ENCODE results near the gene PAPSS2. TPM values are rescaled to one million over a fixed set of nuclear protein-coding genes. Genes with fewer than 3 reads are reported as not detected.
"Not testable (repeated sequence)": the region's sequence is repeated elsewhere in the genome, so short reads cannot be mapped to it uniquely, and the experiment has no call there.

PAPSS2 gene
- total RNA-seq, 2 experiments from 2014 or later, result 0.08 TPM; not detected in 1

DNA sequence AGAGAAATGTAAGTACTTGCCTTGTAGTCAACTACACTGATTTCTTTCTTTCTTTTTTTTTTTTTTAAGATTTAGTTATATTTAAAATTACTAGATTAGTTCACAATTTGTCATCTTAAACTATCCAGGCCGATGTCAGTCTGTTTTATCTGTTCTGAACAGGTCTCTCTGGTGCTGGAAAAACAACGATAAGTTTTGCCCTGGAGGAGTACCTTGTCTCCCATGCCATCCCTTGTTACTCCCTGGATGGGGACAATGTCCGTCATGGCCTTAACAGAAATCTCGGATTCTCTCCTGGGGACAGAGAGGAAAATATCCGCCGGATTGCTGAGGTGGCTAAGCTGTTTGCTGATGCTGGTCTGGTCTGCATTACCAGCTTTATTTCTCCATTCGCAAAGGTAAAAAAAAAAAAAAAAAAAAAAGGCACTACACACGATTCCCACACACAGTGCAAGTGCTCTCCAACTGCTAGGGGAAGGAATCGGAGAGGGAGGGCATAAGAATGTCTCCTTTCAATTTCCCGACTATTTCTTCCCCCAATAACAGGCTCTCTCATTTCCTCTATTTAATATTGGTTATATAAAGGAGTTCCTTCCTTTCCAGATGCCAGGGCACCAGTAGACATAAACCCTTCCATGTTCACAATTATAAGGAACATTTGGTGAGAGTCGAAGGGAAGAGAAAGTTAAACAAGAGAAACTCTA is 53.4 kb downstream of the PAPSS2 start:
- no peak overlapping the region for H3K4me3 Mint-ChIP-seq
- ChIA-PET CTCF (interaction anchor here (0.7 kb wide), 1 partner anchor 67 kb away, joined by 4 read pairs; no protein-coding TSS in a partner anchor), POLR2A (no interaction called here)
- no peaks in the 10 kb centered on the region for H3K36me3 Mint-ChIP-seq (ENCODE audit: low read depth)
- no peaks in the 10 kb centered on the region for H3K9me3 Mint-ChIP-seq
- DNase-seq, result no peak
- peaks cover 10% of the 10 kb centered on the region for H3K4me1 Mint-ChIP-seq
- H3K27me3 Mint-ChIP-seq, result peaks cover 4% of the 10 kb centered on the region
- H3K27ac Mint-ChIP-seq, result no peak overlapping the region

DNA sequence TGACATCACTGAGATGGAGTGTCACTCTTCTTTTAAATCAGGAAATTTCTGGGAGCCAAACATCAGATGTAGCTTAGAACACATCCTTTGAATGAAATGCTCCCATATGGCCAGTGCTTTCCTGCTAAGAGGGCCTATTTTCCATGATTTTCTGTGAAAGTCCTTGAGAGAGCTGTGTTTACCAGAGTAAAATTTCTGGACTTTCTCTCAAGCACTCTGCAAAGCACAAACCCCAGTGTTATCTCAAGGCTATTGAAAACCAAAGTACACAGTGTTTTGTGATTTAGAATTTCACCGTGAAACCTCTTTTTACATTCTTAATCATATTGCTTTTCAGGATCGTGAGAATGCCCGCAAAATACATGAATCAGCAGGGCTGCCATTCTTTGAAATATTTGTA is 54.0 kb downstream of the PAPSS2 start:
- Mint-ChIP-seq H3K36me3 (ENCODE audit: low read depth) (no peaks in the 10 kb centered on the region), H3K27ac (no peak overlapping the region), H3K4me3 (no peak overlapping the region), H3K27me3 (peaks cover 2% of the 10 kb centered on the region), H3K4me1 (peaks cover 10% of the 10 kb centered on the region), H3K9me3 (no peaks in the 10 kb centered on the region)
- ChIA-PET CTCF (no interaction called here), POLR2A (no interaction called here)
- DNase-seq, result no peak

DNA sequence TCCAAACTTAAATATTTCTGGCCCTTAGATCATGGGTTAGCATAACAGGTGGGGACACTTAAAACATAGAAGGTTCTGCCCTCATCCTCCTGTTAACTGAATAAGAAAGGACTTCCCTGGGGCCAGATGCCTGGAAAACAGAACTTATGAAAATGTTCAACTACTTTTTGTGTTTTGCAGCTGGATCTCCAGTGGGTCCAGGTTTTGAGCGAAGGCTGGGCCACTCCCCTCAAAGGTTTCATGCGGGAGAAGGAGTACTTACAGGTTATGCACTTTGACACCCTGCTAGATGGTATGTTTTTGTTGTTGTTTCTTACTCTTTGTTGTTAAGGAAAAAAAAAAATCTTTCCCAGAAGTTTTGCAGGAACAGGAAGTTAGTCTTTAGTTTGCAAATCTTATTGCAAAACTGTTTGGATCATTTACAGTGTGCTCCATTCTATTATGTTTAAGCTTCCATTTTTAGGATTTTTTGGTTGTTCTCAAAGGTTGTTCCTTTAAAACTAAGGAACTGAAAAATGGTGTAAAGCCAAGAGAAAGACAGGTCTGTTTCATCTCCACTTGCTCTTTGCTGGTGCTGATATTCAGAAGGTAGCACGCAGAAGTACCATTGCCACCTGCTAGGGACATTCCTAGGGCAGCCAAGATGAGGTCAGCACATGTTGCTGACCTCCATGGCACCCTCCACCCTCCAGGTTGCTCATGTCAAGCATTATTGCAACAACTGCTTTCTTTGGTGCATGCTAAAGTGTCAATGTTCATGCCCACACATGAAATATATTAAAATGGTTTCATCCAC is 56.1 kb downstream of the PAPSS2 start:
- Mint-ChIP-seq H3K9me3 (no peaks in the 10 kb centered on the region), H3K4me1 (peaks cover 10% of the 10 kb centered on the region), H3K27ac (no peak overlapping the region)

DNA sequence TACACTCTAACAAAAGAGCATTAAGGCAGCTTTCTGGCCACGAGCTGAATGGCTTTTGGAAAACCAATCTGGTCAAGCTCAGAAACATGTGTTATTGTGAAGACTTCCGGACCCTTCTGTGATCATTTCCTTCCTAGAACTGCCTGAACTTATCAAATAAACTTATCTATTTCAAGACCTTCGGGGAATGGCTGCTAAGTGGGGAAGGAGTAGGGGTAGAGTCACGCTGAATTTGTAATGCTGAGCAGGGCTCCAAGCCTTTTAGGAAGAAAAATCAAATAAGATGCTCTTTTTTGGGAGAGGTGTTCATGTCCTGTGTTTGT is 56.6 kb downstream of the PAPSS2 start:
- CTCF ChIA-PET, result interaction anchor here (0.6 kb wide), 1 partner anchor 117 kb away, joined by 3 read pairs; no protein-coding TSS in a partner anchor
- Mint-ChIP-seq H3K9me3 (no peaks in the 10 kb centered on the region), H3K27ac (no peak overlapping the region), H3K27me3 (peaks cover 2% of the 10 kb centered on the region), H3K4me3 (no peak overlapping the region), H3K36me3 (ENCODE audit: low read depth) (no peaks in the 10 kb centered on the region), H3K4me1 (peaks cover 10% of the 10 kb centered on the region)
- POLR2A ChIA-PET, result no interaction called here
- no peak for DNase-seq

More for the DNA sequence above, 56.1 kb downstream of the PAPSS2 start:
- H3K27me3 Mint-ChIP-seq, result peaks cover 2% of the 10 kb centered on the region
- ChIA-PET POLR2A (no interaction called here), CTCF (interaction anchor here (0.6 kb wide), 1 partner anchor 116 kb away, joined by 3 read pairs; no protein-coding TSS in a partner anchor)
- no peak overlapping the region for H3K4me3 Mint-ChIP-seq
- no peaks in the 10 kb centered on the region for H3K36me3 Mint-ChIP-seq (ENCODE audit: low read depth)
- DNase-seq, result no peak

DNA sequence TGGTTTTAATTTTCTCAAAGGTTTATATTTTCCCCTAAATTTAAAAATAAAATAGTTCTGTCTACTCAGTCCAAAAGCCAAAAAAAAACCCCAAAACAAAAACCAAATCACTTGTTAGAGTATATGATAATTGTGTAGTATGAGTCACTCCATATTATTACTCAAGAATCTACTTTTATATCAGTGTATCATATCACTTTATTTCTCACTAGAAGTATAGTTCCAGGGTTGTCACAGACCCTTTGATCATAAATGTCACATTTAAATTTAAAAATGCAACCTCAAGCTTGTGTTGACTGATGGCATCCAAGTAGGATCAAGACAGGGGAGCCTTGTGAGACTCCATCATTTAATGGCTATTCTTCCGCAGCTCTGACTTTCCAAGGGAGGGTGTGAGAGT is 61.0 kb downstream of the PAPSS2 start:
- Mint-ChIP-seq H3K36me3 (ENCODE audit: low read depth) (no peaks in the 10 kb centered on the region), H3K27ac (no peak overlapping the region), H3K9me3 (no peaks in the 10 kb centered on the region), H3K4me1 (peaks cover 10% of the 10 kb centered on the region), H3K27me3 (peaks cover 12% of the 10 kb centered on the region), H3K4me3 (no peak overlapping the region)
- CTCF ChIA-PET, result no interaction called here
- POLR2A ChIA-PET, result no interaction called here
- no peak for DNase-seq

DNA sequence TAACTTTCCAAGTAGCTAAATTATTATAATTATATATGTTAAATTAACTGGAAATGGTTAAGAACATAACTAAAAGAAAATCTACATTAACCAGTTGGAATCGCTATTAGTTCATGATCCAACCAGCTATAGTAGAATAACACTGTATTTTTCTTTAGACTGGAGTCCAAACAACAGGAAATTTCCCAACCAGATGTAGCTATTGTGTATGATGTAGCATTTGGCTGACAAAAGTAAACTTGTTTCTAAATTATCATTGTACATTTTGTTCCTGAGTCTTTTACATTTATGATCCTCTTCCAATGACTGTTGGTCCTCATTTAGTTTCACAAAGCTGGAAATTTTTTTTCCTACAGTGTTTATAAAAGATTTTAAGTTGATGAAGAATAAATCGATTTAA is 62.1 kb downstream of the PAPSS2 start:
- ChIA-PET POLR2A (no interaction called here), CTCF (no interaction called here)
- Mint-ChIP-seq H3K9me3 (no peaks in the 10 kb centered on the region), H3K36me3 (ENCODE audit: low read depth) (no peaks in the 10 kb centered on the region), H3K27ac (no peak overlapping the region), H3K4me1 (no peaks in the 10 kb centered on the region), H3K4me3 (no peak overlapping the region), H3K27me3 (peaks cover 12% of the 10 kb centered on the region)
- no peak for DNase-seq

DNA sequence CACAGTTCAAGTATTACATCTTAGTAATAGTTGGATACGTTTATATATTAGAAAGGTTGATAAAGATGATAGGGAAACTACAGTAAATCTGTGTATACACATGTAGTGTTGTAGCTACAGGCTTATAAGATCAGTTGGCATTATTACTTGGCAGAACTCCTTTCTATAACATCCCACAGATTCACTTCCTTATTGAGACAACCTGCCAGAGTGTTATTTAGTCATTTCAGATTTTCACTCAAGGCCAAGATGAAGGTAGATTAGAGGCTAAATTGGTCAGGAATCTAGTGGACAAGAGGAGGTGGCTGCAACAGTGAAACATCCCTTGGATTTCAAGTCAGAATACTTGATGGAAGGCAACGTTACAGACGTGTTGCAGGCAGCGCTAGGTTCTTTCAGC is 63.0 kb downstream of the PAPSS2 start:
- no peak for DNase-seq
- Mint-ChIP-seq H3K4me1 (no peaks in the 10 kb centered on the region), H3K9me3 (no peaks in the 10 kb centered on the region), H3K4me3 (no peak overlapping the region), H3K36me3 (ENCODE audit: low read depth) (no peaks in the 10 kb centered on the region), H3K27me3 (peaks cover 11% of the 10 kb centered on the region), H3K27ac (no peak overlapping the region)
- ChIA-PET POLR2A (no interaction called here), CTCF (no interaction called here)

DNA sequence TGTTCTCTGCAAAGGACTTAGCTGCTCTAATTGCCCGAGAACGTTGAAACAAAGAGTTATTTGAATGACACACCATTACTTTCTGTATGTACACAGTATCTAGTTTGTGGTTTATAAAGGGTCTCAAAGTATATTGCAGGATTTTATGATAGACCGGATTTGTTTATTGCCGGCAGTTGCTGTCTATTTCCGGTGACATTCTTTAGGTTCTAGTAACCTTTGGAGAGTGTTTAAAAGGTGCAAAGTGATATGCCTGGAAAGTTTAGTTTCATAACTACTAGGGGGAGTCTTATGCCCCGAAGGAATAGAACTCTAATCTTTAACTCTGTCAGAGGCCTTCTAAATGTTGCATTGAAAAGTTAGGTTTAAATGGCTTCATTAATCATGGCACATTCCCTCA is 63.8 kb downstream of the PAPSS2 start:
- Mint-ChIP-seq H3K27ac (no peak overlapping the region), H3K27me3 (peaks cover 10% of the 10 kb centered on the region), H3K4me3 (no peak overlapping the region), H3K4me1 (no peaks in the 10 kb centered on the region), H3K9me3 (no peaks in the 10 kb centered on the region), H3K36me3 (ENCODE audit: low read depth) (no peaks in the 10 kb centered on the region)
- CTCF ChIA-PET, result no interaction called here
- POLR2A ChIA-PET, result no interaction called here
- no peak for DNase-seq

DNA sequence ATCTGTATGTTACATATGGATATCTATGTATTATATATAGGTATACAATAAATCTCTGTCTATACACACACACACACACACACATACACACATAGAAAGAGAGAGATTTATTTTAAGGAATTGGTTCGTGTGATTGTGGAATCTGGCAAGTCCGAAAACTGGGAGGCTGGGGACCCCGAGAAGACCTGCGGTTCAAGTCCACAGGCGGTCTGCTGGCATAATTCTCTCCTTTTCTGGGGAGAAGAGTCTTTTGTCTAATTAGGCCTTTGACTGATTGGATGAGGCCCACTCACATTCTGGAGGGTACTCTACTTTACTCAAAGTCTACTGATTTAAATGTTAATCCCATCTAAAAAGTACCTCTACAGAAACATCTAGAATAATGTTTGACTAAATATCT is 65.1 kb downstream of the PAPSS2 start:
- Mint-ChIP-seq H3K27me3 (peaks cover 10% of the 10 kb centered on the region), H3K36me3 (ENCODE audit: low read depth) (no peaks in the 10 kb centered on the region), H3K4me1 (no peaks in the 10 kb centered on the region), H3K9me3 (no peaks in the 10 kb centered on the region), H3K4me3 (no peak overlapping the region), H3K27ac (no peak overlapping the region)
- ChIA-PET POLR2A (no interaction called here), CTCF (no interaction called here)
- DNase-seq, result no peak

DNA sequence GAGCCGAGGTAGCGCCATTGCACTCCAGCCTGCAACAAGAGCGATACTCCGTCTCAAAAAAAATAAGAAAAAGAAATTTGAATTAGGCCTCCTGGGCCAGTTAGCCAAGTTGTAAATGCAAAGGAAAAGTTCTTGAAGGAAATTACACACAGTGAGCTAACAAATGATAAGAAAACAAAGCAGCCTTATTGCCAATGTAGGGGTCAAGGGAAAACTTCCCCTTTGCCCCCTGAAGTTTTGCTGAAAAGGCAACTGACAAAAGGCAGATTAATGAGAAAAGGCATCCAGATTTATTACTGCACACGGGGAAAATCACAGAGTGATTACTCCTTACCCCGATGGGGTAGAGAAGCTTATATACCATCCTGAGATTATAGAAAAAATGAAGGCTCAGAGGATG is 70.3 kb downstream of the PAPSS2 start:
- Mint-ChIP-seq H3K27ac (no peak overlapping the region), H3K27me3 (peaks cover 10% of the 10 kb centered on the region), H3K36me3 (ENCODE audit: low read depth) (no peaks in the 10 kb centered on the region), H3K4me3 (no peak overlapping the region), H3K9me3 (no peaks in the 10 kb centered on the region), H3K4me1 (no peaks in the 10 kb centered on the region)
- CTCF ChIA-PET, result interaction anchor here (0.6 kb wide), 1 partner anchor 784 kb away, joined by 3 read pairs; no protein-coding TSS in a partner anchor
- no peak for DNase-seq
- POLR2A ChIA-PET, result no interaction called here

DNA sequence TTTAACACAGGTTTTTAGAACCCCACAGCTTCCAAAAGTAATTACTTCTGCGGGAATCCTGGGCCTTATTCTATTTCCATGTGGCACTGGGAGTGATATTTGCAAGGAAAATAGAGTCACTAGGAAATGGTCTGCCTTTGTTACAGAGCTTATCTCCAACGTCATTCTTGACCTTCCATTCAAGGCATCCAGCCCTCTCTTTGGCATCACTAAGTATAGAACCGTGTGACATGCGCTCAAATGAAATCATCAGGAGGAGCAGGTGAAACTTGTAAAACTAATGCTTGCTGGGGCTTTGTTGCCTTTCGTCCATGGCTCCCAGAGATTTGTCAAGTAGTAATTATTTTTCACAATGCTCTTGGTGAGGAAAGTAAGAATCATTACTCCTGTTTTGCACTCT is 73.4 kb downstream of the PAPSS2 start:
- POLR2A ChIA-PET, result no interaction called here
- H3K27ac Mint-ChIP-seq, result no peak overlapping the region
- H3K9me3 Mint-ChIP-seq, result no peaks in the 10 kb centered on the region
- no peak for DNase-seq
- no peak overlapping the region for H3K4me3 Mint-ChIP-seq
- no peaks in the 10 kb centered on the region for H3K36me3 Mint-ChIP-seq (ENCODE audit: low read depth)
- peaks cover 19% of the 10 kb centered on the region for H3K27me3 Mint-ChIP-seq
- CTCF ChIA-PET, result interaction anchor here (1.2 to 2.1 kb wide), 2 partner anchors 11 to 16 kb away, joined by 3 to 8 read pairs; no protein-coding TSS in a partner anchor
- peaks cover 1% of the 10 kb centered on the region for H3K4me1 Mint-ChIP-seq

DNA sequence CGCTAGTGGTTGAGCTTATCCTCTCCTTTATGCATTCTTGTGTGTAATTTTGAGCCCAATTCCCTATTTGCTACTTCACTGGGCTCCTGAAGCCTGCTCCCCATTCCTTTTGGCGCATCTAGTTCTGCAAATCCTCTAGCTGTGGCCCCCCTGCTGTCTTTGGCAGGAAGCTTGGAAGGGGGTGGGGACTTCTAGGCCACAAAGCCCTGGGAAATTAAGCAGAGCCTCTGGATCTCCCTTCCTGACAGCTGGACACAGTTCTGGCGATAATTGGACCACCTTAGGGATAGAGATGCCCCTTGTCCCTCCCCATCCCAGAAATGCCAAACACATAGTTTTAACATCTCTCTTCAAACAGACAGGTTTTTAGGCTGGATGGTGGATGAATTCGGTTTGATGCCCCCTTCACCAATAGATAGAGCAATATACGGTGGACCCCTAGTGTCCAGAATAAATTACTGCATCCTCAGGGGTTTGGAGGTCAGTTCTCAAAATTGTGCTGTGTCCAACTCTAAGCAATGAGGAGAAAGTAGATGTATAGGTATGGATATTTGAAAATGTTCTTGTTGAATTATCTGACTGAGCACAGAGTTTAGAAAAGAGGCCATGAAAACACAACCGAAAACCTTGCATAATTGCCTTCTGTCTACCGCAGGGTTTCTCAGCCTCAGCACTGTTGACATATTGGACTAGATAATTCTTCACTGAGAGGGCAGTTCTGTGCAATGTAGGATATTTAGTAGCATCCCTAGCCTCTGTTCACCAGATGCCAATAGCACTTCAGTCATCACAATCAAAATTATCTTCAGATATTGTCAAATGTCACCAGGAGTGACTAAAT is 75.5 kb downstream of the PAPSS2 start:
- Mint-ChIP-seq H3K4me3 (no peak overlapping the region), H3K4me1 (peaks cover 1% of the 10 kb centered on the region), H3K27me3 (peaks cover 25% of the 10 kb centered on the region), H3K27ac (no peak overlapping the region), H3K9me3 (no peaks in the 10 kb centered on the region), H3K36me3 (ENCODE audit: low read depth) (no peaks in the 10 kb centered on the region)
- CTCF ChIA-PET, result interaction anchor here (0.8 to 1.5 kb wide), 2 partner anchors 15 to 20 kb away, joined by 3 read pairs; no protein-coding TSS in a partner anchor
- DNase-seq, result no peak
- POLR2A ChIA-PET, result no interaction called here

DNA sequence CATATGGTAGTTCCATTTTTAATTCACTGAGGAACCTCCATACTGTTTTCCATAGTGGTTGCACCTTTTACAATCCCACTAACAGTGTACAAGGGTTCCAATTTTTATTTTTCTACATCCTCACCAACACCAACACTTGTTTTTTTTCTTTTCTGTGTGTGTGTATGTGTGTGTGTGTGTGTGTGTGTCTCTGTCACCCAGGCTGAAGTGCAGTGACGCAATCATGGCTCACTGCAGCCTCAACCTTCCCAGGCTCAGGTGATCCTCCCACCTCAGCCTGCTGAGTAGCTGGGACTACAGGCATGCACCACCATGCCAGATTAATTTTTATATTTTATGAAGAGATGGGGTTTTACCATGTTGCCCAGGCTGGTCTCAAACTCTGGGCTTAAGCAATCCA is 78.6 kb downstream of the PAPSS2 start:
- CTCF ChIA-PET; H3K9me3 Mint-ChIP-seq; DNase-seq; H3K27ac Mint-ChIP-seq; H3K36me3 Mint-ChIP-seq (ENCODE audit: low read depth); H3K4me1 Mint-ChIP-seq; H3K4me3 Mint-ChIP-seq; POLR2A ChIA-PET: not testable (repeated sequence)
- peaks cover 23% of the 10 kb centered on the region for H3K27me3 Mint-ChIP-seq

Data from activated CD4-positive, alpha-beta T cell treated with anti-CD3 and anti-CD28 coated beads, Interleukin-2, amount 10 ng/mL, durations not matched to agents 7 days and 5 days (primary cell).